Nephron progenitor cell (in vitro differentiated cells): Measurements from ENCODE around the gene SH3PXD2A.

Source experiments
- DNase-seq: peaks from one replicate; pipeline ENCODE4 v3.0.0; 2021
- H3K27ac Mint-ChIP-seq: 2 replicates; pipeline ENCODE4 v1.8.0; 2021; ENCODE audit warnings: mild to moderate bottlenecking, moderate library complexity, mixed read lengths
- H3K27me3 Mint-ChIP-seq: 2 replicates; pipeline ENCODE4 v1.8.0; 2021; ENCODE audit warnings: mild to moderate bottlenecking, low read depth, mixed read lengths; ENCODE audit not compliant: poor library complexity
- H3K36me3 Mint-ChIP-seq: 2 replicates; pipeline ENCODE4 v1.8.0; 2021; ENCODE audit warnings: low read depth, mixed read lengths
- H3K4me1 Mint-ChIP-seq: 2 replicates; pipeline ENCODE4 v1.8.0; 2021; ENCODE audit warnings: mixed read lengths
- H3K4me3 Mint-ChIP-seq: 2 replicates; pipeline ENCODE4 v1.8.0; 2021; ENCODE audit warnings: mild to moderate bottlenecking, moderate library complexity, mixed read lengths
- H3K9me3 Mint-ChIP-seq: 2 replicates; pipeline ENCODE4 v1.8.0; 2021; ENCODE audit warnings: mild to moderate bottlenecking, moderate library complexity, mixed read lengths
- TF ChIP-seq, protein P1 (sequence below): fragments of 200-600 bp; sonication (generic); IDR thresholded peaks from 2 replicates; pipeline ENCODE4 v1.5.0; 2021; ENCODE audit warnings: antibody characterized with exemption

Gene SH3PXD2A

GRCh38 chr10:103789771-103790201 is 65.6 kb downstream of the SH3PXD2A start:
- TF ChIP-seq, protein P1, sequence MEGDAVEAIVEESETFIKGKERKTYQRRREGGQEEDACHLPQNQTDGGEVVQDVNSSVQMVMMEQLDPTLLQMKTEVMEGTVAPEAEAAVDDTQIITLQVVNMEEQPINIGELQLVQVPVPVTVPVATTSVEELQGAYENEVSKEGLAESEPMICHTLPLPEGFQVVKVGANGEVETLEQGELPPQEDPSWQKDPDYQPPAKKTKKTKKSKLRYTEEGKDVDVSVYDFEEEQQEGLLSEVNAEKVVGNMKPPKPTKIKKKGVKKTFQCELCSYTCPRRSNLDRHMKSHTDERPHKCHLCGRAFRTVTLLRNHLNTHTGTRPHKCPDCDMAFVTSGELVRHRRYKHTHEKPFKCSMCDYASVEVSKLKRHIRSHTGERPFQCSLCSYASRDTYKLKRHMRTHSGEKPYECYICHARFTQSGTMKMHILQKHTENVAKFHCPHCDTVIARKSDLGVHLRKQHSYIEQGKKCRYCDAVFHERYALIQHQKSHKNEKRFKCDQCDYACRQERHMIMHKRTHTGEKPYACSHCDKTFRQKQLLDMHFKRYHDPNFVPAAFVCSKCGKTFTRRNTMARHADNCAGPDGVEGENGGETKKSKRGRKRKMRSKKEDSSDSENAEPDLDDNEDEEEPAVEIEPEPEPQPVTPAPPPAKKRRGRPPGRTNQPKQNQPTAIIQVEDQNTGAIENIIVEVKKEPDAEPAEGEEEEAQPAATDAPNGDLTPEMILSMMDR, result no peak
- Mint-ChIP-seq H3K4me3 (no peak overlapping the region), H3K36me3 (peaks cover 17% of the 10 kb centered on the region), H3K9me3 (no peaks in the 10 kb centered on the region), H3K27me3 (peaks cover 21% of the 10 kb centered on the region), H3K27ac (no peak overlapping the region), H3K4me1 (peaks cover 19% of the 10 kb centered on the region)
- no peak for DNase-seq

DNA sequence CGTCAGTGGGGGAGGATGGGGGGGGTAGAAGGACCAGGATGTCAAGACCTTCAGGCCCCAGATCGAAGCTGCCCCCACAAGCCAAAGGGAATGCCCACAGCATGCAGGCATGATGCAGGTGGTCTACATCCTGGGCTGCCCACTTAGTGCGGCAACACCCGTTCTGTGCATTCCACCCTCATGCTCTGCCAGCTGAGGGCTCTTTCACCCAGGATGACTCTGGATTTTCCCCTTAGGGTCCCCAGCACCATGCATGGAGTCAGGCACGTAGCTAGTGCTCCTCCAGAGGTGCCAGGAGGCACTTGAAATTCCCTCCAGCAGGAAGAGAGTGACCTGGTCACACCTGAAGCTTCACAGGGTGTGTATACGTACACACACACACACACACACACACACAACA is 66.2 kb downstream of the SH3PXD2A start:
- Mint-ChIP-seq H3K36me3 (peaks cover 17% of the 10 kb centered on the region), H3K4me3 (no peak overlapping the region), H3K27me3 (peaks cover 19% of the 10 kb centered on the region), H3K27ac (no peak overlapping the region), H3K4me1 (peaks cover 18% of the 10 kb centered on the region), H3K9me3 (no peaks in the 10 kb centered on the region)
- TF ChIP-seq, protein P1, result no peak
- DNase-seq, result no peak

- Mint-ChIP-seq H3K4me1 (peaks cover 30% of the 10 kb centered on the region), H3K9me3 (no peaks in the 10 kb centered on the region), H3K27me3 (peaks cover 19% of the 10 kb centered on the region), H3K36me3 (peaks cover 17% of the 10 kb centered on the region), H3K4me3 (no peak overlapping the region), H3K27ac (no peak overlapping the region)
- TF ChIP-seq, protein P1, result no peak
- DNase-seq, result no peak
Observed at GRCh38 chr10:103787331-103787730, 68.0 kb downstream of the SH3PXD2A start.

- TF ChIP-seq, protein P1, result no peak
- no peak overlapping the region for H3K4me3 Mint-ChIP-seq
Observed at GRCh38 chr10:103786020-103786419, 69.4 kb downstream of the SH3PXD2A start.

DNA sequence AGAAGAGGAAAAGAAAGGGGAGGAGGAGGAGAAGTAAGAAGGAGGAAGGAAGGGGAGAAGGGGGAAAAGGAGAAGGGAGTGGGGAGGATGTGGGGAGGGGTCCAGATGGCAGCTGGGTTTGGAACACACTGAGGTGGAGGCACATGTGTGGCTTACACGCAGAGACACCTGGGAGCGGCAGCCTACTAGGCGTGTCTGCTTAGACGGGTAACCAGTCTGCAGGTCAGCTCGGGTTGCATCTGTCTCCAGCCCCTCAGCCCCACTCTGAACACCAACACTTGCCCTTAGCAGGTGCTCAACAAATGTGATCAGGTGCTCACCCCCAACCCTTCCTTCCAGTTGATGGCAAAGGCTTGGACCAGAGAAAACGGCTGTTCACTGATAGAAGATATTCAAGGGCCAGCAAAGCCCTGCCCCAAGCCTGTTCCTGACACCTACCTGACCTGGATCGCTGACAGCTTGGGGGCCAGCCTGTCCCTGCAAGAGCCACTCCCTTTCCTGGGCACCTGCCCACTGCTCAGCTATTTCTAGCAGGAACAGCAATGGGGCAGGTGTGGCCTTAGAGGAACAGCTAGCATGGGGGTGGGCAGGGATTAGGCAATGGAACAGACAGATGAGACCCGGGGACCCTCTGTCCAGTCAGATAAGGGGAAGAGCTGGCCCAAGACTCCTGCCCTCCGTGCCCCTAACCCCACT is 70.5 kb downstream of the SH3PXD2A start:
- peaks cover 40% of the 10 kb centered on the region for H3K4me1 Mint-ChIP-seq

More at GRCh38 chr10:103786020-103786419, 69.4 kb downstream of the SH3PXD2A start:
- peaks cover 40% of the 10 kb centered on the region for H3K4me1 Mint-ChIP-seq
- no peak overlapping the region for H3K27ac Mint-ChIP-seq
- no peak for DNase-seq
- H3K9me3 Mint-ChIP-seq, result no peaks in the 10 kb centered on the region
- H3K27me3 Mint-ChIP-seq, result peaks cover 19% of the 10 kb centered on the region
- peaks cover 19% of the 10 kb centered on the region for H3K36me3 Mint-ChIP-seq

More for the DNA sequence above, 70.5 kb downstream of the SH3PXD2A start:
- Mint-ChIP-seq H3K27ac (no peak overlapping the region), H3K36me3 (peaks cover 19% of the 10 kb centered on the region), H3K27me3 (peaks cover 20% of the 10 kb centered on the region), H3K9me3 (no peaks in the 10 kb centered on the region), H3K4me3 (no peak overlapping the region)
- TF ChIP-seq, protein P1, result no peak
- DNase-seq, result no peak
